Pons (tissue), 1 donor: ENCODE results near the gene RTL10.

Experiments
- DNase-seq: peaks from one replicate; pipeline ENCODE4 v3.0.0-alpha.2; 2016; ENCODE audit warnings: low spot score

RTL10 gene

GRCh38 chr22:19862619-19863246, 8.1 kb upstream of the RTL10 start:
- no peak for DNase-seq

GRCh38 chr22:19859861-19860510, 5.3 kb upstream of the RTL10 start:
- no peak for DNase-seq

- no peak for DNase-seq
Observed at GRCh38 chr22:19857382-19857781, 2.7 kb upstream of the RTL10 start.

GRCh38 chr22:19855504-19856409, 1.1 kb upstream of the RTL10 start:
- DNase-seq: peak; percentile 43

- peak; percentile 3 for DNase-seq
Observed at GRCh38 chr22:19853879-19854777, 546 bp downstream of the RTL10 start.

GRCh38 chr22:19853058-19853878, 1.4 kb downstream of the RTL10 start:
- no peak for DNase-seq

GRCh38 chr22:19852177-19852781, 2.4 kb downstream of the RTL10 start:
- DNase-seq: no peak

- no peak for DNase-seq
Observed at GRCh38 chr22:19851291-19852176, 3.1 kb downstream of the RTL10 start.

- DNase-seq: no peak
Observed at GRCh38 chr22:19850763-19851109, 3.9 kb downstream of the RTL10 start.

GRCh38 chr22:19849835-19850762, 4.6 kb downstream of the RTL10 start:
- DNase-seq: no peak

- DNase-seq: no peak
Observed at GRCh38 chr22:19848298-19849224, 6.1 kb downstream of the RTL10 start.

GRCh38 chr22:19847345-19847632, 7.4 kb downstream of the RTL10 start:
- DNase-seq: no peak

GRCh38 chr22:19846620-19847344, 7.9 kb downstream of the RTL10 start:
- no peak for DNase-seq

GRCh38 chr22:19845054-19845722, 9.5 kb downstream of the RTL10 start:
- no peak for DNase-seq

- DNase-seq: peak; percentile 38
Observed at GRCh38 chr22:19844377-19845053, 10.2 kb downstream of the RTL10 start.
